Mucosa of rectum (tissue), 2 donors: Measurements from ENCODE around the gene GAGE12D.
"Not testable (repeated sequence)": the region's sequence is repeated elsewhere in the genome, so short reads cannot be mapped to it uniquely, and the experiment has no call there.

Experiments
- H3K27ac ChIP-seq, 2 donors: one replicate each; pipeline ENCODE4 v1.7.0; 2013; ENCODE audit warnings: inconsistent platforms in 2 of 2, low read depth in 2 of 2, low read length in 2 of 2
- H3K27me3 ChIP-seq, 2 donors: one replicate each; pipeline ENCODE4 v1.7.0; 2013; ENCODE audit warnings: low read length in 2 of 2; ENCODE audit not compliant: control insufficient read depth in 2 of 2, insufficient read depth in 2 of 2
- H3K36me3 ChIP-seq, 2 donors: one replicate each; pipeline ENCODE4 v1.7.0; 2013; ENCODE audit warnings: low read length in 2 of 2; ENCODE audit not compliant: control insufficient read depth in 2 of 2, insufficient read depth in 2 of 2
- H3K4me1 ChIP-seq, 2 donors: one replicate each; pipeline ENCODE4 v1.7.0; 2013; ENCODE audit warnings: low read length in 2 of 2, mild to moderate bottlenecking in 1 of 2; ENCODE audit not compliant: control insufficient read depth in 2 of 2, insufficient read depth in 2 of 2
- H3K4me3 ChIP-seq, 2 donors: one replicate each; pipeline ENCODE4 v1.7.0; 2013; ENCODE audit warnings: low read length in 2 of 2
- H3K9ac ChIP-seq, 2 donors: one replicate each; pipeline ENCODE4 v1.7.0; 2013; ENCODE audit warnings: low read length in 2 of 2, low read depth in 1 of 2, mild to moderate bottlenecking in 1 of 2
- H3K9me3 ChIP-seq, 2 donors: one replicate each; pipeline ENCODE4 v1.7.0; 2013; ENCODE audit warnings: low read length in 2 of 2; ENCODE audit not compliant: control insufficient read depth in 2 of 2
- donor health status: healthy.
- donor health status: Normal muscosa, but diverticular disease.

The GAGE12D gene

DNA sequence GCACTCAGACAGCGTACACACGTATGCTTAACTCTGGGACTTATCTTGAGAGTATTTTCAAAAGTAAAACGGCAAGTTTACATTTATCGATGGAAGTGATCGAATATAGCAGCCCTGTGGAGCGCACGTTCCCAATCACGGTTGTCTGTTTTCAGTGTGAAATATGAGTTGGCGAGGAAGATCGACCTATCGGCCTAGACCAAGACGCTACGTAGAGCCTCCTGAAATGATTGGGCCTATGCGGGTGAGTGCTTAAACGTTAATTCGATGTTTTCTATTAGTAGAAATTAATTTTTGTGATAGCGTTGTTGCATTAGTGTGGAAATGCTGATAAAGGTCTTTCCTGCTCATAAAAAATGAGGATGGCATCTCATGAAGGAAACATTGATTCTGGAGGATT, 49.0 kb downstream of the GAGE12D start:
- not testable (repeated sequence) for H3K4me1 ChIP-seq, H3K9ac ChIP-seq, H3K9me3 ChIP-seq, H3K4me3 ChIP-seq, H3K27ac ChIP-seq, H3K36me3 ChIP-seq, H3K27me3 ChIP-seq
